H4 (cell line): ENCODE results near the gene RPS23. TPM values are rescaled to one million over a fixed set of nuclear protein-coding genes. Genes with fewer than 3 reads are reported as not detected.
"Not testable (repeated sequence)": the region's sequence is repeated elsewhere in the genome, so short reads cannot be mapped to it uniquely, and the experiment has no call there.

Source experiments
- DNase-seq: peaks from one replicate; pipeline ENCODE4 v3.0.0-alpha.2; 2015; ENCODE audit warnings: low spot score
- total RNA-seq: library from RNA; depleted of rRNA; stranded (reverse); fragments of >200 nt; shearing (Covaris generic); gene quantifications from 2 replicates; pipeline ENCODE4 v1.2.3, GENCODE V29; 2014

RPS23 gene
- total RNA-seq, 1 experiment from 2014 or later: 6,516 TPM

DNA sequence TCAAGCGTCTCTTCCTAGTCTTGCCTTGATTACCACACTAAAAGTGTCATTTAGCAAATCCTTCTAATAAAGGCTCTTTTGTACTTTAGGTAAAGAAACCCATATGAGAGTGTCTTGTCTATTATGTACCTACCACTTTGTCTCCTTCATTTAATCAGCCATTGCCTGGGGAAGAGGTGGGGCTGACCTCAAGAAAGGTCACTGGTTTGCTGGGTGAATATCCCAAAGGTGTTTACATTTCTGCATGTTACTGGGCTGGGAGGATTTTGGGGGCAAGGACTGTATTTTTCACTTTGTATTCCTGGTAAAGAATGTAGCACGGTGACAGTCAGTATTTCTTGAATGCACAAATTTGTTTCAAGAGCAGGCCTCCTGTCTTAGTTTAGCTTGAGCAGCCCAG is 11.9 kb upstream of the RPS23 start:
- no peak for DNase-seq

DNA sequence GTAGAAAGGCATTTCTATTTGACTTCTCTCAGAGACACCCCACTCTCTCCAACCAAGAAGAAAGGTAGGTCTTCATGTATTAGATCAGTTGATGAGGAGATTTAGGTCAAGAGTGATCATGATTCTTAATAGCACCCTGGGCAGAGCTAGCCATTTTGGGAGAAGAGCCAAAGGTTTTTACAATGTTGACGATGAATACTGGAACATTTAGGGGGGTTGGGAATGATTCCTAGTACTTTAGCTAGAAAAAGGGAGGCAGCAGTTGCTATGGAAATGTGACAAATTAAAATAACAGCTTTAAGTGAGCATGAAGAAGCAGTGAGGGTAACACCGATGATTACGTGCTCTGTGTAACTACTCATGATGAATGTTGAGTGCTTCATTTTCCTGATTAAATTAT is 9.5 kb upstream of the RPS23 start:
- no peak for DNase-seq

DNA sequence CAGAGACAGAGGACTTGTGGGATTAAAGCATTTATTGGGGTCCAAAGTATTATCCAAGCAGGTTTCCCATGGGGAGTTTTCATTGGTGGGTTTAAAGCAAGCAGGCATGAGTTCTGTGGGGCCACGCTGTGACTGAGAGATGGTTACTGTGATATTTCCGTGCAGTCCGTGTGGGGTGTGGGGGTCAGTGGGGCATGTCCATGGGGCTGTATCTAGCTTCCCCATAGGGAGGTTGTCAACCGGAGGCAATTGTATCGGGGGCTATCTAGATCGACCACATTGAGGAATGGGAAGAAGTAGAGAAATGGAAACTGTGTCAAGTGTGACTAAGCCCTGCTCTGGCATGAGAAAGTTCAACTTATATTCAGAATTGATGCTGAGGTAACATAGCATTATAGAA is 7.1 kb upstream of the RPS23 start:
- DNase-seq: no peak

DNA sequence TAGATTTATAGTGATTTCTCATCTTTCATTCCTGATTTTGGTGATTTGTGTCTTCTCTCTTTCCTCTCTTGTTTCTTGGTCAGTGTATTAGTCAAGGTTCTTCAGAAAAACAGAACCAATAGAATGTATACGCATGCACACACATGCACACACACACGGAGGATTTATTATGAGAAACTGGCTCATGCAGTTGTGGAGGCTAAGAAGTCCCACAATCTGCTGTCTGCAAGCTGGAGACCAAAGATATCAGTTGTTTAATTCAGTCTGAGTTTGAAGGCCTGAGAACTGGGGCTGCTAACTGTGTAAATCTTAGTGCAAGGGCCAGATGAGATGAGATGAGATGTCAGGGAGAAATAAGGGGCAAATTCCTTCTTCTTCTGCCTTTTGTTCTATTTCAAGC is 5.7 kb upstream of the RPS23 start:
- no peak for DNase-seq

DNA sequence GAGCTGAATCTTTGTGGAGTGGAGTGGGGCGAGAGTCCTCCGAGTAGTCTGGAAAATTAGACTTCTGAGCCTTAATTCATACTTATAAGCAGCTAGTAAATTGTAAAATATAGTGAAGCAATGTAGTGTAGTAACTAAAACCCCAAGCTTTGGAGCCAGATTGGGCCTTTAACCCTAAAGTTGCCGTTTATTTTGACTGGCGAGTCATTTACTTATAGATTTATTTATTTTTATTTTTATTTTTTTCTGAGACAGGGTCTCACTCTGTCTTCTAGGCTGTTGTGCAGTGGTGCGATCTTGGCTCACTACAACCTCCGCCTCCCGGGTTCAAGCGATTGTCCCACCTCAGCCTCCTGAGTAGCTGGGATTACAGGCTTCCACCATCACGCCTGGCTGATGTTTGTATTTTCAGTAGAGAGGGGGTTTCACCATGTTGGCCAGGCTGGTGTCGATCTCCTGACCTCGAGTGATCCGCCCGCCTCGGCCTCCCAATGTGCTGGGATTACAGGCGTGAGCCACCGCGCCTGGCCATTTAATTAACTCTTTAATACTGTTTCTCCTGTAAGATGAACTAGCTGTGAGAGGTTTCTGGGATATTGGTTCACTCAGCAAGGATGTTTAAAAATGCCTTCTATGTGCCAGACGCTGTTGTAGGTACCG is 687 bp upstream of the RPS23 start:
- DNase-seq: no peak

DNA sequence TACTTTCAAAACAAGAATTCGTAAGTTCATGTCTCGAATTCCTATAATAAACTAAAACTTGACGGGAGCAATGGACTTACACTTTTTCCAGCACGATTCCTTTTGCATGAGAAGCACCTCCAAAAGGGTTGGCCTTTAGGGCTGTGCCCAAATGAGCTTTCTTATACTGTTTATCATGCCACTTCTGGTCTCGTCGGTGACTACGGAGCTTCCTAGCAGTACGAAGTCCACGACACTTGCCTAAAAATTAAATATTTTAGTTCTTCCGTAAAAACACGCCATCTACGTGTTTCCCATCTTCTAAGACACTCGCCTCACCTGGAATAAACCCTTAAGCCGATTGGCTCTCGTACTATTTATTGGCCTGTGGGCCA is 554 bp downstream of the RPS23 start:
- DNase-seq: no peak

DNA sequence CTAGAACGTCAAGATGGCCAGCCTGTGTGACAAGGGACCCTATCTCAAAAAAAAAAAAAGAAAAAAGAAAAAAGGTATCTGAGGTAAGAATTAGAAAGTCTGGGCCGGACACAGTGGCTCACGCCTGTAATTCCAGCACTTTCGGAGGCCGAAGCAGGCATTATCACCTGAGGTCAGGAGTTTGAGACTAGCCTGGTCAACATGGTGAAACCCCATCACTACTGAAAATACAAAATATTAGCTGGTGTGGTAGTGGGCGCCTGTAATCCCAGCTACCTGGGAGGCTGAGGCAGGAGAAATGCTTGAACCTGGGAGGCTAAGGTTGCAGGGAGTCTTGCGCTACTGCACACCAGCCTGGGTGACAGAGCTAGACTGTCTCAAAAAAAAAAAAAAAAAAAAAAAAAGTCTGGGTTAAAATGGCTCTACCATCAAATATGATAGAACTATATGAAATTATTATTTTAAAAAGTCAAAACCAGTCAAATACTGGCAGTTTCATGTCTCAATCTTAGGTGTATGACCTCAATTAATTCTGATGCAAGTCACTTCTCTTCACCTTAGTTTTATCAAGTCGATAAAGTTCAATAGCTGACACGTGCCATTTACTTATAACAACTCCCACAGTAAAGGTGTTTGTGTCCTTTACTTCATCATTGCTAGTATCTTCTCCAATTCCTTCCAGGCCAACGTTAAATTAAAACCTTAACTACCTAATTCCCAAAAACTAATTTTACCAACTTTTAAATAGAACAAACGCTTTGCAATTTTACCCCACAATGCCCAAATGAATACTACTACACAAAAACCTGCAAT is 1.1 kb downstream of the RPS23 start:
- DNase-seq: no peak

DNA sequence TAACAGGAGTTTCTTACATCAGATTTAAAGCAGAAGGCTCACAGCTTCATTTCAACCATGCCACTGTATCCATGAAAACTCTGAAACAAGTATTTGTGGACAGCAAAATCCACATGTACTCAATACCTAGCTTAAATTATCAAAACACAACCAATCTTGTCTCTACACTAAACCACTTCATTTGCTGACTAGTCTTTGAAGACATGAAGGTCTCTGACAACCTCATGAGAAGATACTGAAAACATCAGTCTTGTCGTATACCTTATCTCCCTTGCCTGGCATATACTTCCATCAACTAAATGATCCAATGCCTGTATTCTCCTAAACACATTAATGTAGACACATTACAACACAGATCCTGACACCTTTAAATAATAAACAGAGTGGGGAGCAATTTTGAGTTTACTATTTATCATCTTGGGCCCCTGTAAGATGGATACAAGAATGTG is 2.9 kb downstream of the RPS23 start:
- no peak for DNase-seq

DNA sequence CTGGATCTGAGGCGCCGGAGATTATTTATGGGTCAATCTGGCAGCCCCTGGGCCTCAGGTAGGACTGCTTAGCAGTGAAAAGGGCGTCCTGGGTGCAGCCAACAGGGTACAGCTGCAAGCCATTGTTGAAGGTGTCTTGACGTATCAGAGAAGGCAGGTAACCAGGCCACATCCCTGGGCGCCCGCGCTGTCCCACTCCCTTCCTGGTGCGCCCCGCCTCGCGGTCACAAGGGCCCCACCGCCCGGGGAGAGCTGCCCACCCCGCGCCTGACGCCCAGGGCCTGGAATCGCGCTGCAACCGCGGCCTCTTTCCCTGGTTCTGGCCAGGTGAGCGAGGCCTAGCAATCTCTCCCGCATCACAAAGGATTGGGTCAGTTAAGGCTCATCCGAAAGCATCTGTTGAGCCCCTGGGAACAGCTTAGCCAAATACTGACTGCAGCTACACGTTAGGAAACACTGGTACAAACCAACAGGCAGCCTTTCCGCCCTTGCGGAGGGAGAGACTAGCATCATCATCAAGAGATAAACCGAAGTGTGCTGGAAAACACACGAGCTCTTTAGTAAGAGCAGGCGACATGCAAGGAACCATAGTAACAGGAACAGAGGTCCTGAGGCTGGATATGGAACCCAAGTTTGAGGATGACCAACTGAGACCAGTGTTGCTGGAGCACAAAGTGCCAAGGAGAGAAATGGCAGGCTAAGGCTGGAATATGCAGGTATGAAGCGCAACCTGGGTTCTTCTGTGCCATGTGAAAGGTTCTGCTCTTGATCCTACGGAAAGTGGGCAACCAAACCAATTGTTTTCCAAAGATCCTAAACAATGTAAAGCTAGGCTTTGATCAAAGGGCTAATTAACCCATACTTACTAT is 3.6 kb downstream of the RPS23 start:
- DNase-seq: no peak

DNA sequence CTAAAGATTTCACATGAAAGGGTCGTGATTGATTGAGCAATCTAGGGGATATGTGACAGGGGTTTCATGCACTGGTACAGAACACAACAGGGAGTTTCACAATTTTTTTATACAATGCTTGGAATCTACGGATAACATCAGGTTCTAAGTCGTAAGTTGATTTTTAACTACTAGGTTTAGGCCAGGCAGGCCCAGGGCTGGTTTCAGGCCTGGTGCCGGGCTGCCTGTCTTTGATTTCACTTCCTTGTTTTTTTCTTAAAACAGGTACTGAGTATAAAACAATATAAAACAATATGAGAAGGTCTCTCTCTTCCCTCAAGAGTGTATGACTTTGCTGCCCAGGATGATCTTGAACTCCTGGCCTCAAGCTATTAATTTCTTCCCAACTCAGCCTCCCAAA is 4.7 kb downstream of the RPS23 start:
- not testable (repeated sequence) for DNase-seq

DNA sequence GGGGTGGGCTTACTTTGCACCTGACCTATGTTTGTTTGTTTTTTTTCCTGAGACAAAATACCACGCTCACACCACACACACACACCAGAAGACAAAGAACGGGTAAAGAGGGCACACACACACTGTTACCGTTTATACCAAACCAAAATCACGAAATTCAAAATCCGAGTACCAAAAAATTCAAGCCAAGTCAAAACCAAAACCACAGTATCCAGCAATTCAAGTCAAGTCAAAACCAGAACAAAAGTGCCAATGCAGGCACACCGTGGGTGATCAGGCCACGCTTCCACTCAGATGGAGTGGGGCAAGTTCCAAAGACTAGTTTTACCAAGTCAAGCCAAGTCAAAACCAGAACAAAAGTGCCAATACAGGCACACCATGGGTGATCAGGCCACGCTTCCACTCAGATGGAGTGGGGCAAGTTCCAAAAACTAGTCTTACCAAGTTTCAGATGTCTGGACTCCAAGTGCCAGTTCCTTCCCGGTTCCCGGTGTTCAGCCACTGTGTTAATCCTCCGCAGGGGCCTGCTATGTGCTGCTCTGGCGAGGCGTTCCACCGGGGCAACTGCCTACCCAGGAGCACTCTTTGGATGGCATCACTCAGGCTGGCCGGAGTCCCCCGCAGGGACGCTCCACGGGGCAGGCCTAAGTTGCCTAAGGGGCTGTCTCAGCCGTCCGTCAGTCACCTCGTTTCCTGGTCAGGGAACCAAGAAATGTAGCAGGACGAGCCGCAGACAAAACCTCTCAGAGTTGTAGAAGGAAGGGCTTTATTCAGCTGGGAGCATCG is 5.4 kb downstream of the RPS23 start:
- not testable (repeated sequence) for DNase-seq

DNA sequence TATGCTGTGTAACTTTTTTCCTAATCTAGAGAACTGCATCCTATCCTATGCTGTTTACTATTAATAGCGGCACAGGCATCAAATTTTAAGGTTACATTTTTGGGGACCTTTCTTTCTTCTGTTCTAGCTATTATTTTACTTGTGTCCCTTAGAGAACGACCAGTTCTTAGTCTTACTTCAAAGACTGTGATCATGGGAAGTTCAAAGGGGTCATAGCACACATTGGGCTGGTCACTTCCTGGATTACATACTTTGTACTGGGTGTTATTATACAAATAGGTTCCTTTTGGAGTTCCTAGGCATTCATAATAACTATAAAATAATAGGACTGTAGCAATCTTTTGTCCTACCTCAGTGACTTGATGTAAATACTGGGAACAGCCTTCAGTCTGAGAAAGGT is 8.8 kb downstream of the RPS23 start:
- DNase-seq: not testable (repeated sequence)

DNA sequence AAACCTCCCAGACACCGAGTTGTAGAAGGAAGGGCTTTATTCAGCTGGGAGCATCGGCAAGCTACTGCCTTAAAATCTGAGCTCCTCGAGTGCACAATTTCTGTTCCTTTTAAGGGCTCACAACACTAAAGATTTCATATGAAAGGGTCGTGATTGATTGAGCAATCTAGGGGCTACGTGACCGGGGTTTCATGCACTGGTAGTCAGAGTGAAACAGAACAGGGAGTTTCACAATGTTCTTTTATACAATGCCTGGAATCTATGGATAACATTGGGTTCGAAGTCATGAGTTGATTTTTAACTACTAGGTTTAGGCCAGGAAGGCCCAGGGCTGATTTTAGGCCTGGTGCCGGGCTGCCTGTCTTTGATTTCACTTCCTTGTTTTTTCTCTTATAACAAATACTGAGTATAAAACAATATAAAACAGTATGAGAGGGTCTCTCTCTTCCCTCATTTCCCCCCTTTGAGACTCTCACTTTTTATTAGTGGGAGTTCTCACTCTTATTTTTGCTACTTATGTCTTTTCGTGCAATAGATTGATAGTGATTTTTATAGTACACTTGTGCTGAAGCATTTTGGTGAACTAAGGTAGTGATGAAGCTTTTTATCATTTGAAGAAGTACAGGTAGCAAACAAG is 10.7 kb downstream of the RPS23 start:
- not testable (repeated sequence) for DNase-seq

DNA sequence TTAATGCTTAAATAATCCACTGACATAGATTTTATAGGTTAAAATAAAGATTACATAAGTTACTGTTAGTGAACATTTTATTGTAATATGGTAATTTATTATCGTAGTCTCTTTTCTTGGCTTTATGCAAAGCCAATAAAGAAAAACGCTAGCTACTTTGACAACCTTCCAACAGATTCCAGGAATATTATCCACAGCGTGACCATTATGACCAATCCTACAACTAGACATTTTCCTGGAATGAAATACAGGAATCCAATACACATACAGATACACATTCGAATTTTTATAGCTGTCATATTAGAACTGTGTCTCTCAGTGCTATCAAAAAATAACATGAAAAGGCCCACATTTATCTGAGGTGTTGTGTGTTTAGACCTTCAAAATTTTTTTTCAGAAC is 13.1 kb downstream of the RPS23 start:
- DNase-seq: no peak

DNA sequence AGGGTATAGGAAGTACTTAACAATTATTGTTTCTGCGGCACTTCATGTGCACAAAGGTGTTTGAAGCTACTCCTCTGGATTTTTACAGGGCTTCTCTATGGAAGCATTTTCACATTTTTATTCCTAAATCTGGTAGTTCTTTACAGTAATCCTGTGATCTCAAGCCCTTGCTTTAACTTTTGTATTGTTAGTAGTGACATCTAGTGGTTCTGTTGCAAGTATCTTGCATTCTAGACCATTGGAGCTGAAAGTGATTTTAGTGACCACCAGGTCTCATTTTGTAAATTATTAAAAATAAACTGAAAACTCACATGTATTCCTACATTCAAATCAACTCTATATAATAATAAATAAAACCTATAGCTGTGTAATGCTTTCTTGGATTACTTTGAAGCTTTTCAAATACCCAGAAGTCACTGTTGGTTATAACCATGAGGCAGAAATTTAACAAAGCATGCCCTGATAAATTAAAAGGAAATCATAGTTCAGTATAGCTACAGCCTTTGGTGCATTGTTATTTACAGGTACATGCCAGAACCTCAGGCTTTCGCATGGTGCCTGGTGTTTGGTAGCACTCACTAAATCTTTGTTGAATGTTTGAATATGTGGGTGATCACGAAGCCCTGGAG is 18.9 kb downstream of the RPS23 start:
- peak; percentile 17 for DNase-seq

DNA sequence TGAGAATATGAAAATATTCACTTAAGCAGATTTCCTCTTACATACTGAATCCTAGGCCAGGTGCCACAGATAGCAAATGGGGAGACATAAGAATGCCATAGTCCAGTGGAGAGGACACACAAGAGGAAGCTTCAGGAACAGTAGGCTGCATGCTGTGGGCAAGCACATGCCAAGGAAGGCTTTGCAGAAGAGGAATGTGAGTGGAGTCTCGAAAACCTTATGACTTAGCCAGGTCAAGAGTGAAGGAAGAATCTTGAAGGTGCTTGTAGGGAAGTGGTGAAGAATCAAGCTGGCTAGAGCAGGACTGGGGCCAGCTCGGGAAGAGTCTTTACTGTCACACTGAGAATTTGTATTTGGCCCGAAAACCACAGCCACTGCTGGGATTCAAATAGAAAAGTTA is 20.4 kb downstream of the RPS23 start:
- no peak for DNase-seq

DNA sequence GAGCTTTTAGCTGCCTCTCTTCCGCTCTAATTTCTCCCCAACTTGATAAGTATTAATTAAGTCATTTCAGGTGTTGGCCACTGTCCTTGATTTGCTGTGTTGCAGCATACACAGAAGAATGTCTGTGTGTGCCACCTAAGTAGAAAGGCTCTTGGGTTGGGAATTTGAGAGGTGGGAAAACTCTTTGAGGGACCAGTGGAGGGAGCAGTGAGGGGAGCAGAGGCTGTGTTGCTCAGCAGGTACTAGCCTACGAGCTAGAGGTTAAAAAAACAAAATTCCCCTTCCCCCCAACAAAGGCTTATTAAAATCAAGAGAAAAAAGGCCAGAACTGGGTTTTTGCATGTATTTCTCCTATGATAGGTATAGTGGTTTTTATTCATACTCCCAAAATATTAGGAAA is 20.9 kb downstream of the RPS23 start:
- no peak for DNase-seq

DNA sequence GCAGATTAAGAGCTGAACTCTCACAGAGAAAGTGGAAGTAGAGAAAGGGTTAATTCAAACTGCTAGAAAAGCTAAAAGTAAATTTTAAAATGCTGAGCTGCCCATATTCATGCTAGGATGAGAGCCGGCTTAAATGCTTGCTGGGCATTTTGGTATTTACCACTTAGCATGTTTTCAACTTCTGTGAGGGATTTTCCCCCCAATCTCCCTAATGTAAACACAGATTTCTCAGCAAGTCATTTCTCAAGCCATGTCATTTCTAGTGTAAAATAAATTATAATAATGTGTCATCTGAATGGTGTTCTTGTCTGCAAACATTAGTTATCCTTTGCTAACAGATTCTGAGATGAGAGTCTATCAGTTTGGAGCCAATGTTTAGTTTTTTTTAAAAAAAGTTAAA is 22.3 kb downstream of the RPS23 start:
- DNase-seq: no peak

DNA sequence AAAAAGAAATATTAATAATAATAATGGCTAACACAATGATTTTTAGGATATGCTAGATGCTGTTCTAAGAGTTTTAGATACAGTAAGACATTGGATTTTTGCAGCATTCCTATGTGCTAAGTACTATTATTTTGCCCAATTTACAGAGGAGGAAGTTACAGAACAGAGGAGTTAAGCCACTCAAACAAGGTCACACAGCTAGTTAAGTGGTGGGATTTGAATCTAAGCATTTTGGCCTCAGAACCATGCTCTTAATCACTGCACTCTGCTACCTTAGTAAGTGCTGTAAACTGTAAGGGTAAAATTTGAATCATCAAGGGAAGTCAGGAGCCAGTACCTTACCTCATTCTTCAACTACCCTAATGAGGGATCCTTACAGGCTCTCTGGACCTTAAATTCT is 25.4 kb downstream of the RPS23 start:
- DNase-seq: no peak

DNA sequence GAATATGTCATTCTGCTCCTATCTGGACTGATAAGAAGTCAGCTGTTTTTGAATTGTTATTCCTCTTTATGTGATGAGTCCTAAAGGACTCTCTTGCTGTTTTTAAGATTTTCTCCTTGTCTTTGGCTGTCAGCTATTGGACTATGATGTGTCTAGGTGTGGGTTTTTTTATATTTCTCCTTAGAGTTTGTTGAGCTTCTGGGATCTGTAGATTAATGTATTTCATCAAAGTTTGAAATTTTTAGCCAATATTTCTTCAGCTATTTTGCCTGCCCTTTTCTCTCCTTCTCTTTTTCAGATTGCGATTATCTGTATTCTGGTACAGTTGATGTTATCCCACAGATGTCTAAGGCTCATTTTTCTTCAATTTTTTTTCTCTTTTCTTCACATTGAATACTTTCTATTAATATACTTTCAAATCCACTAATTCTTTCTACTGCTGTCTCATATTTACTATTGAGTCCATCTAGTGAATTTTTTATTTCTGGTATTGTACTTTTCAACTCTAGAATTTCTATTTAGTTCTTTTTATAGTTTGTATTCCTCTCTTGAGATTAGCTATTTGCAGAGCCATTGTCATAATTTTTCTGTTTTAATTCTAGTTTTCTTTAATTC is 31.1 kb downstream of the RPS23 start:
- no peak for DNase-seq
